ENCODE measurements around the gene R3HDM2. TPM values are rescaled to one million over a fixed set of nuclear protein-coding genes. Genes with fewer than 3 reads are reported as not detected.
A peak's percentile ranks its signal among the peaks of the same experiment; 100 is the strongest.
"Not testable (repeated sequence)": the region's sequence is repeated elsewhere in the genome, so short reads cannot be mapped to it uniquely, and the experiment has no call there.

R3HDM2 gene
- total RNA-seq, 4 donors from 2014 or later = 26.3 to 56.9 (median 33.3) TPM

DNA sequence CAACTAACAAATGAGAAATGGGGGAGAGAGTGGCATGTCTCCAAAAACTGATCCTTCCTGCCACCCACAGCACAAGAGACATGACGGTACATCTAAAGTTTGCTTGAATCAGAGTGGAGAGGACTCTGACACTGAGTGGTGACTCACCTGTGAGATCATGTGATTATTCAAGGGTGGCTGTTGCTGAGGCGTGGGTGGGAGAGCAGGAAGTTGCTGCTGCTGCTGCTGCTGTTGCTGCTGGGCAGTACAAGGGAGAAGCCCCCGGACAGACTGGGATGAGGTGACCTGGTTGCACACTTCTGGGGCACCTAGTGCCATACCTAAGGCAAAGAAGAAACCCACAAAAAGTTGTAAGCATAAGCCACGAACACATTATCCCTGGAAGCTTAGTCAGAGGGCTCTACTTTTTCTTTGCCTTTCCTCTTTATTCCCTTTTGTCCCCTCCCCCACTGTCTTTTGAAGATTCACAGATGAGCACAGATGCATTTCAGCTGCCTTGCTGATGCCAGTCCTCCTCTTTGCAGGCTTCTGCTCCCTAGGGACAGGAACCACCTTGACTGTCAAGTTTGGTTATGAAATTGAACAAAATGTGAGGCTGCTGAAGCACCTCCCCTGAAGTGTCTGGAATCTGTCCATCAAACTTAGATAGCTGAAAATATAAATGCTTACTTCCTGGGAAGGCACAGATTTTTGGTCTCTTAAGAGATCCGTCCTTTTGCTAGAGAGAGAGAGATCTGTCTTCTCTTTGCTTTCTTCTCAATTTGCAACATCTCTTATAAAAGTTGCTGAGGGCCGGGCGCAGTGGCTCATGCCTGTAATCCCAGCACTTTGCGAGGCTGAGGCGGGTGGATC lies 150.4 kb downstream of the R3HDM2 start:
- H3K36me3 ChIP-seq = peaks cover 0 to 19% (median 4%) of the 10 kb centered on the region in 4 donors
- DNase-seq = peak; percentile 73
- H3K9me3 ChIP-seq = no peaks in the 10 kb centered on the region
- H3K27ac ChIP-seq = peak overlapping the region; percentile 66 to 88 (median 79)
- H3K4me3 ChIP-seq = no peak overlapping the region
- no peak for TF ChIP-seq EP300 (IDR thresholded peaks at IDR 0.05; ENCODE audit: low read depth)
- TF ChIP-seq POLR2AphosphoS5 (IDR thresholded peaks at IDR 0.05) = peak; percentile 28 to 63 (median 60)
- TF ChIP-seq, protein P1, sequence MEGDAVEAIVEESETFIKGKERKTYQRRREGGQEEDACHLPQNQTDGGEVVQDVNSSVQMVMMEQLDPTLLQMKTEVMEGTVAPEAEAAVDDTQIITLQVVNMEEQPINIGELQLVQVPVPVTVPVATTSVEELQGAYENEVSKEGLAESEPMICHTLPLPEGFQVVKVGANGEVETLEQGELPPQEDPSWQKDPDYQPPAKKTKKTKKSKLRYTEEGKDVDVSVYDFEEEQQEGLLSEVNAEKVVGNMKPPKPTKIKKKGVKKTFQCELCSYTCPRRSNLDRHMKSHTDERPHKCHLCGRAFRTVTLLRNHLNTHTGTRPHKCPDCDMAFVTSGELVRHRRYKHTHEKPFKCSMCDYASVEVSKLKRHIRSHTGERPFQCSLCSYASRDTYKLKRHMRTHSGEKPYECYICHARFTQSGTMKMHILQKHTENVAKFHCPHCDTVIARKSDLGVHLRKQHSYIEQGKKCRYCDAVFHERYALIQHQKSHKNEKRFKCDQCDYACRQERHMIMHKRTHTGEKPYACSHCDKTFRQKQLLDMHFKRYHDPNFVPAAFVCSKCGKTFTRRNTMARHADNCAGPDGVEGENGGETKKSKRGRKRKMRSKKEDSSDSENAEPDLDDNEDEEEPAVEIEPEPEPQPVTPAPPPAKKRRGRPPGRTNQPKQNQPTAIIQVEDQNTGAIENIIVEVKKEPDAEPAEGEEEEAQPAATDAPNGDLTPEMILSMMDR (IDR thresholded peaks at IDR 0.05) = no peak
- peak; percentile 56 for TF ChIP-seq POLR2A (IDR thresholded peaks at IDR 0.05)
- no peaks in the 10 kb centered on the region for H3K27me3 ChIP-seq
- in situ Hi-C loops (cut with MboI; ENCODE audit: low pct_ligation_motif_present in 1 of 4, low pct_unique_long_range_greater_than_20kb in 1 of 4, low sequenced_read_pairs in 3 of 4) (no loop called here), intact Hi-C loops (cut with DNase I; ENCODE audit: low total_unique reads) (no loop called here)
- peaks cover 3 to 24% (median 11%) of the 10 kb centered on the region in 4 donors for H3K4me1 ChIP-seq
- 57 to 66% methylated on average over 6 to 9 of the region's 9 CpGs for WGBS, 2 donors (ENCODE audit: low coverage in 1 of 2)

DNA sequence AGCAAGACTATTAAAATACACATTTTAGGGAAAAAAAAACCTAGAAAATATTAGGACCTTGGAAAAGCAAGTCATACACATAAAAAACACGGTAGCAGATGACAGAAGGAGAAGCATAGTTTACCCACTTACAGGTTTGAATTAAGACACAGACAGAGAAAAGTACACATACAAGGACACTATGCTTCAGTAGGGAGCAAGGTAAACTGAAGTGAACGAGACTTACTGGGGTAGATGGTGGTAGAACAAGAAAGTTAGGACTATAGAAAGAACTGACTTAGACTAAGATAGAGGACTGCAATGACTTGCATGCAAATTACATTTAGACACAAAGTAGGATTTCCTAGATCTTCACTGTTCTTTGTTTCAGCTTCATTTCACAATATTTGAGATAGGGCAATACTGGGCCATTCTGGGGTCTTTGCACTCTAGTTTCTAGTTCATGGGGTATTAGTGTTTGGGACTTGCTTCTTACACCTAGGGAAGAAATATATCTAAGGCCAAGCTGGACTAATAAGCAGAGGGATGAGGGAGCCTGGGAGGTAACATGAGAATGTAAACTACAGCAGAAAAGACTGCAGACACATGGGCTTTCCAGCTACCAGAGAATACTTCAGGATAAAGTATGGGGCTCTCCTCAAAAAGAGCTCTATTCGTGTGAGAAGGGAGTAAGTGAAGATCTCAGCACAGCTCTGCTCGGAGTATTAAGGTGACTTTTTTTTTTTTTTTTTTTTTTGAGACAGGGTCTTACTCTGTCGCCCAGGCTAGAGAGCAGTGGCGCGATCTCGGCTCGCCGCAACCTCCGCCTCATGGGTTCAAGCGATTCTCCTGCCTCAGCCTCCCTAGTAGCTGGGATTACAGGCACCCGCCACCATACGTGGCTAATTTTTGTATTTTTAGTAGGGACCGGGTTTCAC lies 152.1 kb downstream of the R3HDM2 start:
- DNase-seq = no peak
- Histone ChIP-seq H3K4me3 (no peak overlapping the region), H3K27ac (no peak overlapping the region), H3K4me1 (peaks cover 3 to 24% (median 11%) of the 10 kb centered on the region in 4 donors), H3K9me3 (no peaks in the 10 kb centered on the region), H3K36me3 (peaks cover 0 to 30% (median 4%) of the 10 kb centered on the region in 4 donors), H3K27me3 (no peaks in the 10 kb centered on the region)
- WGBS, 2 donors (ENCODE audit: low coverage in 1 of 2) = 94 to 95% methylated on average over 5 to 15 of the region's 15 CpGs
- intact Hi-C loops (cut with DNase I; ENCODE audit: low total_unique reads) = no loop called here
- in situ Hi-C loops (cut with MboI; ENCODE audit: low pct_ligation_motif_present in 1 of 4, low pct_unique_long_range_greater_than_20kb in 1 of 4, low sequenced_read_pairs in 3 of 4) = no loop called here
- no peak for TF ChIP-seq POLR2AphosphoS5 (IDR thresholded peaks at IDR 0.05)
- TF ChIP-seq POLR2A (IDR thresholded peaks at IDR 0.05) = no peak
- TF ChIP-seq, protein P1 (IDR thresholded peaks at IDR 0.05) = no peak
- TF ChIP-seq EP300 (IDR thresholded peaks at IDR 0.05; ENCODE audit: low read depth) = no peak

DNA sequence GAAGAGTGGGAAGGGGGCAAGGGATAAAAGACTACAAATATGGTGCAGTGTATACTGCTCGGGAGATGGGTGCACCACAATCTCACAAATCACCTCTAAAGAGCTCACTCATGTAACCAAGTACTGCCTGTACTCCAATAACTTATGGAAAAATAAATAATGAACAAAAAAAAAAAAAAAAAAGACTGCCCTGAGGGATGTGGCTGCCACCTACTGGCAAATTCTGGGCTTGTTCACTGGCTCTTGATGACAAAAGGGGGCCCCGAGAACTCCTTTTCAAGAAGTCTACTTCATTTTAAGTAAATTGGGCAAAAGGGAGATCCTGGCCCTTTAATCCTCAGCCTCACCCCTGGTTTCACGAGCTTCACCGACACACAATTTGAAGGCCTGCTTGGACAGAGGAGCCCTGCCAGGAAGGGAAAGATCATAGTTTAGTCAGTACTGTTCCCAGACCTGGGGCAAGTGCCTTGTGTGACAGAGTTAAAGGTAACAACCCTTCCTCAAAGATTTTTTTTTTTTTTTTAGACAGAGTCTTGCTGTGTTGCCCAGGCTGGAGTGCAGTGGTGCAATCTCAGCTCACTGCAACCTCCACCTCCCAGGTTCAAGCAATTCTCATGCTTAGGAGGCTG lies 153.8 kb downstream of the R3HDM2 start:
- WGBS, 2 donors (ENCODE audit: low coverage in 1 of 2) = 75 to 100% methylated on average over 1 to 4 of the region's 4 CpGs
- intact Hi-C loops (cut with DNase I; ENCODE audit: low total_unique reads) = no loop called here
- Histone ChIP-seq H3K4me3 (no peak overlapping the region), H3K36me3 (peaks cover 0 to 33% (median 4%) of the 10 kb centered on the region in 4 donors), H3K27me3 (no peaks in the 10 kb centered on the region), H3K9me3 (no peaks in the 10 kb centered on the region), H3K27ac (no peak overlapping the region), H3K4me1 (peaks cover 3 to 16% (median 11%) of the 10 kb centered on the region in 4 donors)
- TF ChIP-seq POLR2AphosphoS5 (IDR thresholded peaks at IDR 0.05) = no peak
- TF ChIP-seq, protein P1 (IDR thresholded peaks at IDR 0.05) = peak in 4 of 5 experiments; percentile 12 to 32 (median 24)
- in situ Hi-C loops (cut with MboI; ENCODE audit: low pct_ligation_motif_present in 1 of 4, low pct_unique_long_range_greater_than_20kb in 1 of 4, low sequenced_read_pairs in 3 of 4) = no loop called here
- DNase-seq = no peak

DNA sequence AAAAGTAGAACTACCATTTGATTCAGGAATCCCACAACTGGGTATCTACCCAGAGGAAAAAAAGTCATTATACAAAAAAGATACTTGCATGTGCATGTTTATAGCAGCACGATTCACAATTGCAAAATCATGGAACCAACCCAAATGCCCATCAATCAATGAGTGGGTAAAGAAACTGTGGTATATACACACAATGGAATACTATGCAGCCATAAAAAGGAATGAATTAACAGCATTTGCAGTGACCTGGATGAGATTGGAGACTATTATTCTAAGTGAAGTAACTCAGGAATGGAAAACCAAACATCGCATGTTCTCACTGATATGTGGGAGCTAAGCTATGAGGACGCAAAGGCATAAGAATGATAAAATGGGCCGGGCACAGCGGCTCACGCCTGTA lies 154.6 kb downstream of the R3HDM2 start:
- H3K27ac ChIP-seq; H3K9me3 ChIP-seq; H3K27me3 ChIP-seq; H3K4me3 ChIP-seq; DNase-seq; in situ Hi-C loops (cut with MboI; ENCODE audit: low pct_ligation_motif_present in 1 of 4, low pct_unique_long_range_greater_than_20kb in 1 of 4, low sequenced_read_pairs in 3 of 4); intact Hi-C loops (cut with DNase I; ENCODE audit: low total_unique reads): not testable (repeated sequence)
- Histone ChIP-seq H3K36me3 (peaks cover 0 to 33% (median 4%) of the 10 kb centered on the region in 4 donors), H3K4me1 (peaks cover 3 to 16% (median 11%) of the 10 kb centered on the region in 4 donors)
- 96 to 100% methylated on average over 5 to 6 of the region's 6 CpGs for WGBS, 2 donors (ENCODE audit: low coverage in 1 of 2)

Data from transverse colon (tissue), 4 donors.